Stimulated activated CD8-positive, alpha-beta memory T cell treated with anti-CD3 and anti-CD28 coated beads, Interleukin-12 subunit alpha, Interleukin-12 subunit beta, amount 100 ng/mL, for 4 hours (primary cell): ENCODE measurements around the gene RFX4.
"Not testable (repeated sequence)": the region's sequence is repeated elsewhere in the genome, so short reads cannot be mapped to it uniquely, and the experiment has no call there.

ENCODE experiments used
- DNase-seq: peaks from one replicate; pipeline ENCODE4 v3.0.0-alpha.2; 2020; ENCODE audit warnings: low read depth

RFX4 gene

GRCh38 chr12:106692896-106693820 is 110.4 kb downstream of the RFX4 start:
- no peak for DNase-seq

GRCh38 chr12:106696071-106696470 is 113.3 kb downstream of the RFX4 start:
- no peak for DNase-seq

DNA sequence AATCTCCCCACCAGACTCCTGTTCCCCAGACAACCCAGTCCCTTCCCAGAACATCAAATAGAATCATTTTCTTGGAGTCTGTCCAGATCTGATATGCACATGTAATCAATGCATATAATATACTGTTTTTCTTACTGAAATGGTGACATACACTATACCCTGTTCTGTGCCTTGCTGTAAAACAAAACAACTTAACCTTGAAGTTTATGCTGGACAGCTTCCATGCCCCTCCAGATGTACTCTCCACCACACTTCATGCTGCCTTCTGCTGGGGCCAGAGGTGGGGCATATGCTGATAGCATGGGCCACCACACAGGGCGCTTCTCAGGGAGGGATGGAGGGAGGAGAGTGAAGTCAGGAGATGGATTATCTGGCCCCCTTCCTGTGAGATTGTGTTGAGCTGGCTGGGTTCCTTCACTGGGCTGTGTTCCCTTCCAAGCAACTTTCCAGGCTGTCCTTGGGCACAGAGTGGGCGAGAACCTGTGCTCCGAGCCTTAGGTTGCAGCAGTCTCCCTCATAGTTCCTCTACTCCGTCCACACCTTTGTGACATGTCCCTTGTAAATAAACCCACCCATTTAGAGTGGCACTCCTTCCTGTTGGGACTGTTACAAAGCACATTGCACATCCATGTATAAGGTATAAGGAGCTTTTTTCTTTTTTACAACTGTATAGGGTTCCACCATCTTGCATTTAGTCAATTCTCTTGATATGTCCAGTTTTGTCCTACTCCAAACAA is 114.0 kb downstream of the RFX4 start:
- no peak for DNase-seq

DNA sequence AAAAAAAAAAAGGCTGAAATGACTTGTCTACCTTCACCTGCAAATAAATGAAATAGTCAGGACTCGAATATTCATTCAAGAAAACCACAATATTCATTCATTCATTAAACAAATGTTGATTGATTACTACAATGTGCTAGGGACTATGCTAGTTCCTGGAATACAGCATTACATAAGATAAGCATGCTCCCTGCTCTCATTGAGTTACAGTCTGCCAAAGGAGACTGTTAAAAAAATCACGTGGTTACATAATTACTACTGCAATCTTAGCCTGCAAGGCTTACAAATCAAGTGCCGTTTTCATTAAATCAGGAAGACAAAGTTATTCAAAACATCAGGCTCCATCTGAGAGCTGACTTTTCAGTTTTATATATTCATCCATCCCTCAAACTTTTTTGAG is 121.3 kb downstream of the RFX4 start:
- DNase-seq: no peak

- no peak for DNase-seq
These were observed 123.2 kb downstream of the RFX4 start for GRCh38 chr12:106705971-106706370.

GRCh38 chr12:106709068-106709511 is 126.3 kb downstream of the RFX4 start:
- DNase-seq: no peak

DNA sequence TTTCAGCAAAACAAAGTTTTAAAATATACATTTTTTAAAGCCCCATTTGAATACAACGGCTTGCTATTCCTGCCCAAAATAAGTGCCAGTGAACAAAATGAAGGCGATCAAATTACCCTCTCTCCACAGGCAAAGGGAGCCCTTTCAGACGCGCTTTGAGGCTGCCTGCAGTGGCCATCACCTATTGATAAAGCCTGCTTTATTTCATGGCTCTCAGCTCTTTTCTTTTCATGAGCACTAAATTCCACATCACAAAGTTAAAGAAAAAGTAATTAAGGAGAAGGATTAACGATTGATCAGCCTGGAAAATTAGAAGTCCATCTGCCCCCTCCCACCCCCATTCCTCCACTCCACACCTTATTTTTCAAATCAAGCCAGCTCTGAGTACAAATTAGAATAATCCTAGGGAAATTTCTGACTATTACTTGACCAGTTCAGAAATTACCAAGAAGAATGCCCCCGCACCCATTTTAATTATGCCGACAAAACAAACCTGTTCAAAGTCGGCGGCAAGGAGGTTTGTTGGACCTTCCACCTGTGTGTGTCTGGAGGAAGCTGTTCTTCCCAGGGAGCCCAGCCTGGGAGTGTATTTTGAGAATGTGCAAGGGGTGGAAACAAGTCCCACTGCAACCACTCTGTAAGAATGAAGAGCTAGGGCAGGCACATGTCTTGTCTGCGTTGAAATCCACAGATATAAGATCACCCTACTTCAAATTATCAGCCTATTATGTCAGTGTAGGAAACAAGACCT is 127.5 kb downstream of the RFX4 start:
- DNase-seq: no peak

- DNase-seq: no peak
These were observed 128.5 kb downstream of the RFX4 start for GRCh38 chr12:106711316-106711715.

DNA sequence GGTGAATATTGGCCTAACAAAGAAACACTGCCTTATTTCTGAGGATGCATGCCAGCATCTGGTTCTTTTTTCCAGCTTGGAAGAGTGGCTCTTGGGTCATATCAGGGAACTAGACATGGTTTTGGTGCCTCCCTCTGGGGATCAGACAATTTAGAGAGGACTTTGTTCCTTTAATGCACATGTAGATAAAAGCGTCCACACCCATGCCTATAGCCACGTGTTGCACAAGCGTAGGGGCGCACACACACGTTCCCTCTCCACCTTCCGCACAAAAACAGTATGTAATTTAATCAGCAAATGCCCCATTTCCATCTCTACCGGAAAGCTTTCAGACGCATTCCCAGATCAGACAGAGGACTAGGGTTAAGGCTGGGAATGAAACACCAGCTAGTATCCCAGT is 130.0 kb downstream of the RFX4 start:
- no peak for DNase-seq

DNA sequence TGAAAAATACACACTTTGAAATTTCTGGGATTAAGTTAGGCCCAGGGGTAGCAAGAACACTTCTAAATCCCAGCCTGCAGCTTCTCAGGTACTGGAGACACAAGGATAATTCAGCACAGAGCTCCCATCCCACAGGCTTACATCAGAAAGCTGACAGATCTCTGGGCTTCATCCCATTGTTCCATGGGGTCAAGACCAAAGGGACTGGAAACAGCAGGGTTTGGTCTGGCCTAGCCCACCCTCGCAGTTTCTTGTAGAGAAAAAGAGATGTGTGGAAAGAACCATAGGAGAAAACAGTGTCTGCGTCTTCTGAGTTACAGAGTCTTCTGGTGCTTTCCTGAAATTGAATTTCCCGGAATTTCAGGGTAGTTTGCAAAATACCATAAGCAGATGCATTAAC is 132.1 kb downstream of the RFX4 start:
- no peak for DNase-seq

GRCh38 chr12:106715582-106715981 is 132.8 kb downstream of the RFX4 start:
- DNase-seq: no peak

- DNase-seq: no peak
These were observed 134.9 kb downstream of the RFX4 start for GRCh38 chr12:106717673-106718072.

- DNase-seq: no peak
These were observed 137.1 kb downstream of the RFX4 start for GRCh38 chr12:106719879-106720278.

GRCh38 chr12:106720696-106721095 is 137.9 kb downstream of the RFX4 start:
- DNase-seq: no peak

DNA sequence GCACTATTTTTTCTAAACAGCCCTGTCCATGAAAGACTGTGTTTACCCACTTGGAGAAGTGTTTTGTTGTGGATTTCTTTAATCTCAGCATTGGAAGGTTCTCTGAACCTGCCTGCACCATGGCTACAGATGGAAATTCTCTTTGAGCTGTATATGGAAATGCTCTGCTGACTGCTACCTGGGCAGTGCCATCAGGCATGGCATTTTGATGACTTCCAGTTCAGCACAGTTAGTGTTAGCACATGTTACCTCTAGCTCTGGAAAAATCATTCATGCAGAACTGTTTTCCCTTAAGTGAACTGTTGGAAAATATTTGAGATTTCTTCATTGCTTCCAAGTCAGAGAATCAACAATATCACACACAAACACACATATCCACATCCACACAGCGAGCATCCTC is 139.1 kb downstream of the RFX4 start:
- no peak for DNase-seq

GRCh38 chr12:106722837-106723236 is 140.0 kb downstream of the RFX4 start:
- DNase-seq: no peak

DNA sequence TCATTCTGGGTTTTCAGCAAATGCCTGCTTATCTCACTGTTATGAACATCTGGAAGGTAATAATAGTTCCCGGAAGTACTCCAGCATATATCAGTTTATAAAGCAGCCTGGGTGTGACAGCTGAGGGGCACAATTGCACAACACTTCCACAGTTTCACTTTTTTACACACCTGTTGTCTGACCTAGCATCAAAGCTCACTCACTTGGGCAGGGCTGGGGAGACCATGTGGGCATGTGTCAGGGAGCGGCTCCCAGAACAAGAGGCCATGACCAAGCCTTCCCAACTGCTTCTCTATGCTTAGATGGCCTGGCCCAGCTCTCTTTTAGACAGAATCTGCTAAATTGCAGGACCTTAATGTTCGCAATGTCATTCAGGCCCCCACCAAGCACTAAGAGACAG is 140.6 kb downstream of the RFX4 start:
- DNase-seq: no peak

DNA sequence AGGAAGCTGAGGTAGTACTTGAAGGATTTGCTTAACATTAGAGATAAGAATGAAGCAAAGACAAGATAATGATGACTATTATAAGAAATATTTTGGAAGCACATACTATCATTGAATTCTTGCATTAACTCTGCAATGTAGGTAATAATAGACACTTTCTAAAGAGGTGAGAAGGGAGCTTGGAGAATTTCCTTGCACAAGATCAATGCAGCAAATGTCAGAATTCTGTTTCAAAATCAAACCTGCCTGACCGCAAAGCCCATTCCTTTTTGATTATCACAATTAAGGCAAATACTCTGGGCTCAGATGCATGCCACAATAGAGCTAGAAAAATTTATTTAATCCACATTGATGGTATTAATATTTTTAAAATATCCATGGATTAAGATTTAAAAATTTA is 141.3 kb downstream of the RFX4 start:
- no peak for DNase-seq

GRCh38 chr12:106724934-106725333 is 142.1 kb downstream of the RFX4 start:
- DNase-seq: no peak

DNA sequence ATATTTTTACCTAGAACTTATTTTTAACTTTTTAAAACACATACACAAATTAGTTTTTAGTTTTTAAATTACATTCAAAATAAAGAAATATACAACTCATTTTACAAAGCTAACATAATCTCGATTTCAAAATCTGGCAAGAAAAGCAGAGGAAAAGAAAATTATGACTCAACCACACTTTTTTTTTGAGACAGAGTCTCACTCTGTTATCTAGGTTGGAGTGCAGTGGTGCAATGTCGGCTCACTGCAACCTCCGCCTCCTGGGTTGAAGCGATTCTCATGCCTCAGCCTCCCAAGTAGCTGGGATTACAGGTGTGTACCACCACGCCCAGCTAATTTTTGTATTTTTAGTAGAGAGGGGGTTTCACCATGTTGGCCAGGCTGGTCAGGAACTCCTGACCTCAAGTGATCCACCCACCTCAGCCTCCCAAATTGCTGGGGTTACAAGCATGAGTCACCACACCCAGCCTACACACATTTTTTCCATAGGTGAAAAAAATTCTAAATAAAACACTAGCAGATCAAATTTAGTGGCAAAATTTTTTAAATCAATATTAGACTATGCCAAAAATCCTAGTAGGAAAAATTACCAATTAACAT is 143.9 kb downstream of the RFX4 start:
- DNase-seq: not testable (repeated sequence)

DNA sequence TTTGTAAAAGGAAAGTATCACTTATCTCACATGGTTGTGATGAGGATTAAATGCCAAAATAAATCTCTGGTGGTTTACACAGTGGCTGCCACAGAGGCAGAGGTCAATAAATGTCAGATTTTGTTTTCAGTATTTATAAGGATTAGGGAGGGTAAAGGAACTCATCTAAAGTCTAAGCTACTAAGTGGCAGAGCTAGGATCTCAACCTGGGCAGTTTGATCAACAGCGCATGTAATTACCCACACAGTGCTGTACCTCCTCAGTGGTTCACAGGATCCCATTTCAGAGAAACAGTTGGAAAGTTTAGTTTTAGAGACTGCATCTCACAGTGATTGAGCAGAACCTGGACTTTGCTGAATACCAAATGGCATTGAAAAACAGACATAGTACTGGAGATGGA is 146.8 kb downstream of the RFX4 start:
- DNase-seq: no peak

GRCh38 chr12:106732890-106733289 is 150.1 kb downstream of the RFX4 start:
- DNase-seq: no peak
